ENCODE data around the gene ELK3. TPM values are rescaled to one million over a fixed set of nuclear protein-coding genes. Genes with fewer than 3 reads are reported as not detected.

Gene ELK3
- polyA plus RNA-seq, 2 of the 4 experiments (the other 2 are of a cell fraction): 33.1 to 38.6 TPM

- FAIRE-seq (no peak), DNase-seq (ENCODE audit: low read depth in 1 of 2, low spot score in 1 of 2) (no peak), ATAC-seq (no peak)
- no peaks in the 10 kb centered on the region for H3K4me1 ChIP-seq
- H3K4me3 ChIP-seq: no peak overlapping the region
- ChIA-PET CTCF (interaction anchor here (1.5 kb wide), 1 partner anchor 10 kb away, joined by 3 read pairs; no protein-coding TSS in a partner anchor), POLR2A (no interaction called here)
- no peak overlapping the region for H3K27ac ChIP-seq
- H3K4me2 ChIP-seq: no peak overlapping the region
- WGBS (ENCODE audit: missing lambda C conversion rate): 64% methylated on average over 7 of the region's 7 CpGs
- no peaks in the 10 kb centered on the region for H3K9me3 ChIP-seq
- no peak for TF ChIP-seq TFCP2L1 (CRISPR knock-in tag; IDR thresholded peaks at IDR 0.05)
- no peak for TF ChIP-seq JUNB (IDR thresholded peaks at IDR 0.05)
- no peak for TF ChIP-seq RFX5 (IDR thresholded peaks at IDR 0.05)
- no peak for TF ChIP-seq EHMT2 (IDR thresholded peaks at IDR 0.05; ENCODE audit: low read depth)
- no peak for TF ChIP-seq FOXS1 (CRISPR knock-in tag; IDR thresholded peaks at IDR 0.05)
- no peak for TF ChIP-seq MAZ (IDR thresholded peaks at IDR 0.05; ENCODE audit: borderline replicate concordance, low read depth, low read length)
- no peak for TF ChIP-seq PHF8 (IDR thresholded peaks at IDR 0.05; ENCODE audit: borderline replicate concordance, low read depth)
These were observed 38.4 kb upstream of the ELK3 start for GRCh38 chr12:96155781-96156180.

- Histone ChIP-seq H3K4me3 (no peak overlapping the region), H3K4me1 (no peaks in the 10 kb centered on the region), H3K9me3 (no peaks in the 10 kb centered on the region), H3K27ac (no peak overlapping the region), H3K4me2 (no peak overlapping the region)
- ChIA-PET CTCF (interaction anchor here (1.2 to 1.5 kb wide), 2 partner anchors 10 to 14 kb away, joined by 3 read pairs; no protein-coding TSS in a partner anchor), POLR2A (no interaction called here)
- 70% methylated on average over 3 of the region's 3 CpGs for whole genome bisulfite sequencing (ENCODE audit: missing lambda C conversion rate)
- no peak for TF ChIP-seq USF2 (IDR thresholded peaks at IDR 0.05)
- no peak for TF ChIP-seq FOSL2 (IDR thresholded peaks at IDR 0.05)
- TF ChIP-seq FOSL2 (CRISPR knock-in tag; IDR thresholded peaks at IDR 0.05): no peak
- no peak for TF ChIP-seq CHD4 (IDR thresholded peaks at IDR 0.05; ENCODE audit: borderline replicate concordance)
- TF ChIP-seq BCL3 (IDR thresholded peaks at IDR 0.05): no peak
- no peak for TF ChIP-seq MAFK (IDR thresholded peaks at IDR 0.05; ENCODE audit: partially characterized antibody)
- no peak for TF ChIP-seq SMC3 (IDR thresholded peaks at IDR 0.05)
- TF ChIP-seq NR3C1 (IDR thresholded peaks at IDR 0.05): no peak
- TF ChIP-seq ZC3H11A (IDR thresholded peaks at IDR 0.05): no peak
- TF ChIP-seq PBX3 (IDR thresholded peaks at IDR 0.05): no peak
- TF ChIP-seq ATOH8 (CRISPR knock-in tag; IDR thresholded peaks at IDR 0.05; ENCODE audit: low read depth): no peak
- TF ChIP-seq JUN (IDR thresholded peaks at IDR 0.05): no peak
- TF ChIP-seq NFE2L2 (conservative IDR thresholded peaks at IDR 0.05; ENCODE audit: low read length): no peak
- TF ChIP-seq HMGXB4 (CRISPR knock-in tag; IDR thresholded peaks at IDR 0.05; ENCODE audit: borderline replicate concordance): no peak
- no peak for TF ChIP-seq SREBF2 (IDR thresholded peaks at IDR 0.05)
- TF ChIP-seq RARB (CRISPR knock-in tag; IDR thresholded peaks at IDR 0.05): no peak
- TF ChIP-seq MAX (IDR thresholded peaks at IDR 0.05): no peak
- TF ChIP-seq RCOR1 (IDR thresholded peaks at IDR 0.05; ENCODE audit: low read depth, low read length): no peak
- ATAC-seq: no peak
- DNase-seq (ENCODE audit: low read depth in 1 of 2, low spot score in 1 of 2): no peak
- no peak for FAIRE-seq
These were observed 38.0 kb upstream of the ELK3 start for GRCh38 chr12:96156211-96156610.

Measured in A549 (cell line).